ENCODE data around the gene FMN1. TPM values are rescaled to one million over a fixed set of nuclear protein-coding genes. Genes with fewer than 3 reads are reported as not detected.

FMN1 gene
- polyA plus RNA-seq, 6 donors from 2014 or later, result 0.33 to 1.0 (median 0.44) TPM; not detected in 1

- peaks cover 14 to 16% (median 16%) of the 10 kb centered on the region in 3 donors for H3K27me3 Mint-ChIP-seq
- H3K4me1 Mint-ChIP-seq, result peaks cover 0 to 14% (median 10%) of the 10 kb centered on the region in 3 donors
- ATAC-seq (ENCODE audit: low read depth in 2 of 2) (no peak), DNase-seq (no peak)
- no peak overlapping the region for H3K4me3 Mint-ChIP-seq
- peaks cover 4 to 8% of the 10 kb centered on the region in 2 donors for H3K36me3 Mint-ChIP-seq
- H3K9me3 Mint-ChIP-seq, result peaks cover 0 to 9% (median 3%) of the 10 kb centered on the region in 7 donors
- H3K27ac Mint-ChIP-seq, result no peak overlapping the region
Observed at GRCh38 chr15:33124811-33125210, 69.7 kb downstream of the FMN1 start.

- peaks cover 4 to 8% of the 10 kb centered on the region in 2 donors for H3K36me3 Mint-ChIP-seq
- peaks cover 14 to 18% (median 16%) of the 10 kb centered on the region in 3 donors for H3K27me3 Mint-ChIP-seq
- H3K27ac Mint-ChIP-seq, result no peak overlapping the region
- peaks cover 0 to 9% (median 3%) of the 10 kb centered on the region in 7 donors for H3K9me3 Mint-ChIP-seq
- ATAC-seq (ENCODE audit: low read depth in 2 of 2) (no peak), DNase-seq (no peak)
- H3K4me1 Mint-ChIP-seq, result peaks cover 0 to 14% (median 10%) of the 10 kb centered on the region in 3 donors
- H3K4me3 Mint-ChIP-seq, result no peak overlapping the region
Observed at GRCh38 chr15:33124279-33124678, 70.2 kb downstream of the FMN1 start.

GRCh38 chr15:33119865-33120264, 74.6 kb downstream of the FMN1 start:
- DNase-seq, result no peak
- ATAC-seq (ENCODE audit: low read depth in 2 of 2), result no peak
- no peak overlapping the region for H3K27ac Mint-ChIP-seq
- no peaks in the 10 kb centered on the region for H3K36me3 Mint-ChIP-seq
- H3K27me3 Mint-ChIP-seq, result peaks cover 8 to 24% (median 19%) of the 10 kb centered on the region in 3 donors
- H3K4me3 Mint-ChIP-seq, result no peak overlapping the region
- H3K4me1 Mint-ChIP-seq, result no peaks in the 10 kb centered on the region
- H3K9me3 Mint-ChIP-seq, result no peaks in the 10 kb centered on the region

GRCh38 chr15:33119273-33119672, 75.2 kb downstream of the FMN1 start:
- ATAC-seq (ENCODE audit: low read depth in 2 of 2), result no peak
- peaks cover 13 to 23% (median 18%) of the 10 kb centered on the region in 3 donors for H3K27me3 Mint-ChIP-seq
- H3K4me3 Mint-ChIP-seq, result no peak overlapping the region
- H3K27ac Mint-ChIP-seq, result no peak overlapping the region
- no peaks in the 10 kb centered on the region for H3K9me3 Mint-ChIP-seq
- H3K4me1 Mint-ChIP-seq, result no peaks in the 10 kb centered on the region
- no peaks in the 10 kb centered on the region for H3K36me3 Mint-ChIP-seq
- no peak for DNase-seq

GRCh38 chr15:33116198-33116597, 78.3 kb downstream of the FMN1 start:
- H3K4me1 Mint-ChIP-seq, result no peaks in the 10 kb centered on the region
- H3K9me3 Mint-ChIP-seq, result no peaks in the 10 kb centered on the region
- no peak overlapping the region for H3K4me3 Mint-ChIP-seq
- ATAC-seq (ENCODE audit: low read depth in 2 of 2) (no peak), DNase-seq (no peak)
- H3K36me3 Mint-ChIP-seq, result no peaks in the 10 kb centered on the region
- H3K27ac Mint-ChIP-seq, result no peak overlapping the region
- peaks cover 12 to 23% (median 21%) of the 10 kb centered on the region in 3 donors for H3K27me3 Mint-ChIP-seq

- H3K27ac Mint-ChIP-seq, result no peak overlapping the region
- H3K9me3 Mint-ChIP-seq, result no peaks in the 10 kb centered on the region
- no peak for ATAC-seq (ENCODE audit: low read depth in 2 of 2)
- peaks cover 12 to 23% (median 17%) of the 10 kb centered on the region in 3 donors for H3K27me3 Mint-ChIP-seq
- H3K4me1 Mint-ChIP-seq, result no peaks in the 10 kb centered on the region
- no peaks in the 10 kb centered on the region for H3K36me3 Mint-ChIP-seq
- DNase-seq, result no peak
- H3K4me3 Mint-ChIP-seq, result no peak overlapping the region
Observed at GRCh38 chr15:33115191-33115861, 79.2 kb downstream of the FMN1 start.

- Mint-ChIP-seq H3K9me3 (peaks cover 0 to 4% (median 0%) of the 10 kb centered on the region in 7 donors), H3K4me3 (no peak overlapping the region), H3K36me3 (no peaks in the 10 kb centered on the region), H3K27me3 (peaks cover 11 to 23% (median 12%) of the 10 kb centered on the region in 3 donors), H3K27ac (no peak overlapping the region), H3K4me1 (no peaks in the 10 kb centered on the region)
- ATAC-seq (ENCODE audit: low read depth in 2 of 2) (no peak), DNase-seq (no peak)
Observed at GRCh38 chr15:33114374-33114717, 80.2 kb downstream of the FMN1 start.

GRCh38 chr15:33113666-33114373, 80.7 kb downstream of the FMN1 start:
- Mint-ChIP-seq H3K36me3 (no peaks in the 10 kb centered on the region), H3K27me3 (peaks cover 11 to 23% (median 12%) of the 10 kb centered on the region in 3 donors), H3K27ac (no peak overlapping the region), H3K9me3 (peaks cover 0 to 6% (median 0%) of the 10 kb centered on the region in 7 donors), H3K4me3 (no peak overlapping the region), H3K4me1 (no peaks in the 10 kb centered on the region)
- ATAC-seq (ENCODE audit: low read depth in 2 of 2) (no peak), DNase-seq (no peak)

- peaks cover 11 to 20% (median 15%) of the 10 kb centered on the region in 3 donors for H3K27me3 Mint-ChIP-seq
- no peak overlapping the region for H3K27ac Mint-ChIP-seq
- no peaks in the 10 kb centered on the region for H3K36me3 Mint-ChIP-seq
- no peaks in the 10 kb centered on the region for H3K4me1 Mint-ChIP-seq
- H3K4me3 Mint-ChIP-seq, result no peak overlapping the region
- no peak for ATAC-seq (ENCODE audit: low read depth in 2 of 2)
- DNase-seq, result no peak
- H3K9me3 Mint-ChIP-seq, result peaks cover 0 to 6% (median 0%) of the 10 kb centered on the region in 7 donors
Observed at GRCh38 chr15:33112541-33113105, 81.9 kb downstream of the FMN1 start.

- ATAC-seq (ENCODE audit: low read depth in 2 of 2) (no peak), DNase-seq (no peak)
- peaks cover 23 to 30% (median 24%) of the 10 kb centered on the region in 3 donors for H3K27me3 Mint-ChIP-seq
- H3K27ac Mint-ChIP-seq, result no peak overlapping the region
- no peaks in the 10 kb centered on the region for H3K4me1 Mint-ChIP-seq
- no peaks in the 10 kb centered on the region for H3K36me3 Mint-ChIP-seq
- peaks cover 0 to 6% (median 0%) of the 10 kb centered on the region in 7 donors for H3K9me3 Mint-ChIP-seq
- no peak overlapping the region for H3K4me3 Mint-ChIP-seq
Observed at GRCh38 chr15:33111041-33111451, 83.5 kb downstream of the FMN1 start.

- DNase-seq (no peak), ATAC-seq (ENCODE audit: low read depth in 2 of 2) (no peak)
- peaks cover 0 to 1% (median 0%) of the 10 kb centered on the region in 3 donors for H3K4me1 Mint-ChIP-seq
Observed at GRCh38 chr15:33109345-33109744, 85.2 kb downstream of the FMN1 start.

GRCh38 chr15:33108518-33108917, 86.0 kb downstream of the FMN1 start:
- H3K27me3 Mint-ChIP-seq, result peaks cover 11 to 18% (median 16%) of the 10 kb centered on the region in 3 donors
- no peak overlapping the region for H3K27ac Mint-ChIP-seq
- peaks cover 0 to 2% (median 0%) of the 10 kb centered on the region in 3 donors for H3K4me1 Mint-ChIP-seq
- H3K36me3 Mint-ChIP-seq, result no peaks in the 10 kb centered on the region
- DNase-seq (no peak), ATAC-seq (ENCODE audit: low read depth in 2 of 2) (no peak)
- H3K9me3 Mint-ChIP-seq, result peaks cover 0 to 6% (median 0%) of the 10 kb centered on the region in 7 donors
- H3K4me3 Mint-ChIP-seq, result no peak overlapping the region

More at GRCh38 chr15:33109345-33109744, 85.2 kb downstream of the FMN1 start:
- Mint-ChIP-seq H3K4me3 (no peak overlapping the region), H3K9me3 (peaks cover 0 to 6% (median 0%) of the 10 kb centered on the region in 7 donors), H3K27me3 (peaks cover 17 to 22% (median 22%) of the 10 kb centered on the region in 3 donors), H3K36me3 (no peaks in the 10 kb centered on the region), H3K27ac (no peak overlapping the region)

- Mint-ChIP-seq H3K27me3 (peaks cover 7 to 17% (median 16%) of the 10 kb centered on the region in 3 donors), H3K27ac (no peak overlapping the region)
- no peak for ATAC-seq (ENCODE audit: low read depth in 2 of 2)
Observed at GRCh38 chr15:33107950-33108349, 86.6 kb downstream of the FMN1 start.

More at GRCh38 chr15:33107950-33108349, 86.6 kb downstream of the FMN1 start:
- Mint-ChIP-seq H3K9me3 (peaks cover 0 to 6% (median 0%) of the 10 kb centered on the region in 7 donors), H3K4me1 (peaks cover 0 to 2% (median 0%) of the 10 kb centered on the region in 3 donors), H3K36me3 (no peaks in the 10 kb centered on the region), H3K4me3 (no peak overlapping the region)
- DNase-seq, result no peak
